ENCODE measurements around the gene EVC. TPM values are rescaled to one million over a fixed set of nuclear protein-coding genes. Genes with fewer than 3 reads are reported as not detected.

EVC gene
- total and polyA plus RNA-seq, 2 of the 8 experiments (the other 6 are each of a cell fraction or from before 2014, with no cell fraction given): 2.6 to 9.8 TPM

- TF ChIP-seq CTBP2 (IDR thresholded peaks at IDR 0.05; ENCODE audit: borderline replicate concordance, insufficient read depth, insufficient read length, low read length) (no peak), CHD1 (IDR thresholded peaks at IDR 0.05; ENCODE audit: low read depth, low read length) (no peak), PHF8 (conservative IDR thresholded peaks at IDR 0.05; ENCODE audit: low read depth, low read length) (no peak), HDAC2 (IDR thresholded peaks at IDR 0.05; ENCODE audit: borderline replicate concordance in 1 of 2, low read depth in 2 of 2, low read length in 2 of 2) (no peak), YY1 (IDR thresholded peaks at IDR 0.05; ENCODE audit: low read depth, low read length) (no peak)
Observed at GRCh38 chr4:5704276-5704675, 6.7 kb upstream of the EVC start (continued).

All from H1 (cell line).